HG02678 (cell line): ENCODE measurements around the gene FBXL7.

Source experiments
- ATAC-seq: cut with Tn5 transposase; IDR thresholded peaks from one replicate; pipeline ENCODE4 v1.9.1; 2021; ENCODE audit warnings: mild to moderate bottlenecking, moderate library complexity; ENCODE audit not compliant: unreplicated experiment

The FBXL7 gene

GRCh38 chr5:15575666-15576065 lies 75.7 kb downstream of the FBXL7 start:
- ATAC-seq, result no peak

- ATAC-seq, result no peak
Observed at GRCh38 chr5:15577132-15577531, 77.2 kb downstream of the FBXL7 start.

- ATAC-seq, result no peak
Observed at GRCh38 chr5:15577831-15578230, 77.9 kb downstream of the FBXL7 start.

- ATAC-seq, result no peak
Observed at GRCh38 chr5:15579193-15579990, 79.4 kb downstream of the FBXL7 start.

GRCh38 chr5:15584528-15584927 lies 84.5 kb downstream of the FBXL7 start:
- no peak for ATAC-seq

- no peak for ATAC-seq
Observed at GRCh38 chr5:15585128-15585527, 85.1 kb downstream of the FBXL7 start.

GRCh38 chr5:15585841-15586591 lies 86.0 kb downstream of the FBXL7 start:
- ATAC-seq, result no peak

- no peak for ATAC-seq
Observed at GRCh38 chr5:15587916-15588315, 87.9 kb downstream of the FBXL7 start.

GRCh38 chr5:15592728-15593127 lies 92.7 kb downstream of the FBXL7 start:
- no peak for ATAC-seq

GRCh38 chr5:15594977-15595568 lies 95.1 kb downstream of the FBXL7 start:
- ATAC-seq, result no peak

- ATAC-seq, result no peak
Observed at GRCh38 chr5:15595929-15596328, 95.9 kb downstream of the FBXL7 start.

- no peak for ATAC-seq
Observed at GRCh38 chr5:15596936-15597335, 97.0 kb downstream of the FBXL7 start.

GRCh38 chr5:15597804-15598203 lies 97.8 kb downstream of the FBXL7 start:
- no peak for ATAC-seq

- ATAC-seq, result no peak
Observed at GRCh38 chr5:15598294-15598902, 98.4 kb downstream of the FBXL7 start.

GRCh38 chr5:15600035-15600434 lies 100.1 kb downstream of the FBXL7 start:
- no peak for ATAC-seq

- ATAC-seq, result no peak
Observed at GRCh38 chr5:15601274-15601673, 101.3 kb downstream of the FBXL7 start.

- no peak for ATAC-seq
Observed at GRCh38 chr5:15601853-15602252, 101.9 kb downstream of the FBXL7 start.

GRCh38 chr5:15604986-15605385 lies 105.0 kb downstream of the FBXL7 start:
- no peak for ATAC-seq

- ATAC-seq, result no peak
Observed at GRCh38 chr5:15606197-15606596, 106.2 kb downstream of the FBXL7 start.

- ATAC-seq, result no peak
Observed at GRCh38 chr5:15607076-15607475, 107.1 kb downstream of the FBXL7 start.

- ATAC-seq, result no peak
Observed at GRCh38 chr5:15609076-15609725, 109.2 kb downstream of the FBXL7 start.
